ENCODE data around the gene PAPLN.

Gene PAPLN

GRCh38 chr14:73220634-73221033 is 16.7 kb upstream of the PAPLN start:
- Mint-ChIP-seq H3K27me3 (no peaks in the 10 kb centered on the region), H3K27ac (no peak overlapping the region), H3K4me3 (no peak overlapping the region), H3K4me1 (no peaks in the 10 kb centered on the region), H3K36me3 (peaks cover 44 to 57% of the 10 kb centered on the region in 2 donors), H3K9me3 (no peaks in the 10 kb centered on the region)
- no peak for DNase-seq
- ATAC-seq (replicated peaks) = no peak

GRCh38 chr14:73221945-73222344 is 15.4 kb upstream of the PAPLN start:
- DNase-seq (no peak), ATAC-seq (replicated peaks) (no peak)
- no peak overlapping the region for H3K27ac Mint-ChIP-seq
- no peak overlapping the region for H3K4me3 Mint-ChIP-seq
- H3K4me1 Mint-ChIP-seq = no peaks in the 10 kb centered on the region
- no peaks in the 10 kb centered on the region for H3K27me3 Mint-ChIP-seq
- H3K9me3 Mint-ChIP-seq = no peaks in the 10 kb centered on the region
- peaks cover 47 to 54% of the 10 kb centered on the region in 2 donors for H3K36me3 Mint-ChIP-seq

- Mint-ChIP-seq H3K27me3 (no peaks in the 10 kb centered on the region), H3K9me3 (no peaks in the 10 kb centered on the region), H3K36me3 (peaks cover 49 to 54% of the 10 kb centered on the region in 2 donors), H3K4me1 (peaks cover under 1 to 1% of the 10 kb centered on the region in 2 donors), H3K4me3 (no peak overlapping the region), H3K27ac (peak overlapping the region; percentile 42)
- DNase-seq (no peak), ATAC-seq (replicated peaks) (peak in 1 of 2 donors; percentile 54)
Measured at GRCh38 chr14:73223049-73223448, 14.3 kb upstream of the PAPLN start.

- Mint-ChIP-seq H3K27ac (no peak overlapping the region), H3K4me3 (no peak overlapping the region), H3K4me1 (peaks cover 5% of the 10 kb centered on the region in 2 donors), H3K36me3 (peaks cover 38 to 46% of the 10 kb centered on the region in 2 donors), H3K27me3 (no peaks in the 10 kb centered on the region), H3K9me3 (no peaks in the 10 kb centered on the region)
- DNase-seq (no peak), ATAC-seq (replicated peaks) (no peak)
Measured at GRCh38 chr14:73225496-73225895, 11.8 kb upstream of the PAPLN start.

- Mint-ChIP-seq H3K27me3 (peaks cover 0 to 8% of the 10 kb centered on the region in 2 donors), H3K36me3 (peaks cover 28 to 33% of the 10 kb centered on the region in 2 donors), H3K4me3 (no peak overlapping the region), H3K4me1 (peaks cover 5% of the 10 kb centered on the region in 2 donors), H3K27ac (no peak overlapping the region), H3K9me3 (no peaks in the 10 kb centered on the region)
- DNase-seq (no peak), ATAC-seq (replicated peaks) (no peak)
Measured at GRCh38 chr14:73227812-73228781, 9.2 kb upstream of the PAPLN start.

- Mint-ChIP-seq H3K4me3 (no peak overlapping the region), H3K36me3 (peaks cover 20 to 22% of the 10 kb centered on the region in 2 donors), H3K9me3 (no peaks in the 10 kb centered on the region), H3K4me1 (peaks cover 5 to 6% of the 10 kb centered on the region in 2 donors), H3K27ac (no peak overlapping the region), H3K27me3 (peaks cover 17 to 21% of the 10 kb centered on the region in 2 donors)
- no peak for ATAC-seq (replicated peaks)
- DNase-seq = no peak
Measured at GRCh38 chr14:73230051-73230450, 7.3 kb upstream of the PAPLN start.

- Mint-ChIP-seq H3K27ac (no peak overlapping the region), H3K36me3 (peaks cover 13 to 18% of the 10 kb centered on the region in 2 donors), H3K9me3 (no peaks in the 10 kb centered on the region), H3K4me1 (peaks cover 22 to 24% of the 10 kb centered on the region in 2 donors), H3K27me3 (peaks cover 39 to 42% of the 10 kb centered on the region in 2 donors), H3K4me3 (no peak overlapping the region)
- peak; percentile 57 to 60 for ATAC-seq (replicated peaks)
- DNase-seq = no peak
Measured at GRCh38 chr14:73231981-73232851, 5.1 kb upstream of the PAPLN start.

GRCh38 chr14:73232984-73233383 is 4.3 kb upstream of the PAPLN start:
- peaks cover 8 to 17% of the 10 kb centered on the region in 2 donors for H3K36me3 Mint-ChIP-seq
- H3K4me3 Mint-ChIP-seq = no peak overlapping the region
- H3K9me3 Mint-ChIP-seq = no peaks in the 10 kb centered on the region
- H3K4me1 Mint-ChIP-seq = peaks cover 22 to 28% of the 10 kb centered on the region in 2 donors
- ATAC-seq (replicated peaks) (no peak), DNase-seq (no peak)
- peaks cover 41 to 44% of the 10 kb centered on the region in 2 donors for H3K27me3 Mint-ChIP-seq
- H3K27ac Mint-ChIP-seq = no peak overlapping the region

GRCh38 chr14:73233564-73233963 is 3.7 kb upstream of the PAPLN start:
- peaks cover 46 to 49% of the 10 kb centered on the region in 2 donors for H3K27me3 Mint-ChIP-seq
- H3K4me1 Mint-ChIP-seq = peaks cover 22 to 29% of the 10 kb centered on the region in 2 donors
- ATAC-seq (replicated peaks) (no peak), DNase-seq (no peak)
- no peak overlapping the region for H3K4me3 Mint-ChIP-seq
- no peaks in the 10 kb centered on the region for H3K9me3 Mint-ChIP-seq
- H3K27ac Mint-ChIP-seq = peak overlapping the region; percentile 7
- H3K36me3 Mint-ChIP-seq = peaks cover 3 to 11% of the 10 kb centered on the region in 2 donors

GRCh38 chr14:73234029-73234428 is 3.3 kb upstream of the PAPLN start:
- peaks cover 51 to 52% of the 10 kb centered on the region in 2 donors for H3K27me3 Mint-ChIP-seq
- ATAC-seq (replicated peaks) = no peak
- no peak for DNase-seq
- no peak overlapping the region for H3K27ac Mint-ChIP-seq
- no peaks in the 10 kb centered on the region for H3K9me3 Mint-ChIP-seq
- peaks cover 25 to 34% of the 10 kb centered on the region in 2 donors for H3K4me1 Mint-ChIP-seq
- H3K4me3 Mint-ChIP-seq = no peak overlapping the region
- peaks cover 3 to 7% of the 10 kb centered on the region in 2 donors for H3K36me3 Mint-ChIP-seq

GRCh38 chr14:73234586-73235394 is 2.5 kb upstream of the PAPLN start:
- Mint-ChIP-seq H3K27me3 (peaks cover 58% of the 10 kb centered on the region in 2 donors), H3K36me3 (peaks cover 0 to 7% of the 10 kb centered on the region in 2 donors), H3K27ac (no peak overlapping the region), H3K4me3 (no peak overlapping the region), H3K4me1 (peaks cover 28 to 41% of the 10 kb centered on the region in 2 donors), H3K9me3 (no peaks in the 10 kb centered on the region)
- no peak for DNase-seq
- no peak for ATAC-seq (replicated peaks)

- H3K4me3 Mint-ChIP-seq = no peak overlapping the region
- H3K4me1 Mint-ChIP-seq = peaks cover 30 to 49% of the 10 kb centered on the region in 2 donors
- peaks cover 61 to 66% of the 10 kb centered on the region in 2 donors for H3K27me3 Mint-ChIP-seq
- DNase-seq (no peak), ATAC-seq (replicated peaks) (no peak)
- H3K27ac Mint-ChIP-seq = no peak overlapping the region
- peaks cover 0 to 4% of the 10 kb centered on the region in 2 donors for H3K36me3 Mint-ChIP-seq
- H3K9me3 Mint-ChIP-seq = no peaks in the 10 kb centered on the region
Measured at GRCh38 chr14:73235531-73236155, 1.7 kb upstream of the PAPLN start.

- H3K27me3 Mint-ChIP-seq = peaks cover 65 to 71% of the 10 kb centered on the region in 2 donors
- DNase-seq = no peak
- peaks cover 0 to 4% of the 10 kb centered on the region in 2 donors for H3K36me3 Mint-ChIP-seq
- no peaks in the 10 kb centered on the region for H3K9me3 Mint-ChIP-seq
- H3K27ac Mint-ChIP-seq = no peak overlapping the region
- ATAC-seq (replicated peaks) = no peak
- peaks cover 35 to 54% of the 10 kb centered on the region in 2 donors for H3K4me1 Mint-ChIP-seq
- H3K4me3 Mint-ChIP-seq = peak overlapping the region in 1 of 2 donors; percentile 79
Measured at GRCh38 chr14:73236157-73236556, 1.1 kb upstream of the PAPLN start.

Data from stimulated activated naive B cell treated with anti-CD40 and anti-IgM and Interleukin-4, amounts not matched to agents 10 μg/mL and 1 μg/mL and 100 μg/mL, for 72 hours (primary cell).